Suppressor macrophage treated with lipopolysaccharide for 1 hour (primary cell): ENCODE measurements around the gene HOXC9.

ENCODE experiments used
- DNase-seq, 3 donors: peaks; one replicate each; pipeline ENCODE4 v3.0.0-alpha.2; 2020 to 2022

HOXC9 gene

DNA sequence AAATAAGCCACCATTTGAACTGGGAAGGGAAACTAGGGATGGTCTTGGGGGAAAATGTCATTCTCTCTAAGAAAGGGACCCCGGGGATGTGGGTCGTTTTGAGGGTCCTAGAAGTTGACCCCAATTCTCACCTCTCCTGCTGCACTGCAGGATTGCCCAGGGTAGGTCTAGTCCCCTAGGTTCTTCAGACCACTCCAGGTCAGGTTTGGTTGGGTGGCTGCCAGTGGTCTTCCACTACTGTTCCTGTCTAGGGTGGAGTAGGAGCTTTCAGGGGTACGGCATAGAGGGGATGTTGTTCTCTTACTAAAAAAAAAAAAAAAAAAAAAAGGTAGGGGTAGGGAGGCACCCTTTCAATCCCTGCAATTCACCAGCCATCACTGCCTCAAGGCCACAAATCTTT, 16.1 kb downstream of the HOXC9 start:
- no peak for DNase-seq

- no peak for DNase-seq
Measured at GRCh38 chr12:54016478-54016964, 16.6 kb downstream of the HOXC9 start.

- DNase-seq = no peak
Measured at GRCh38 chr12:54017027-54017788, 17.2 kb downstream of the HOXC9 start.

GRCh38 chr12:54017878-54018467, 18.0 kb downstream of the HOXC9 start:
- peak in 1 of 3 donors; percentile 58 for DNase-seq

- no peak for DNase-seq
Measured at GRCh38 chr12:54018468-54018984, 18.6 kb downstream of the HOXC9 start.

GRCh38 chr12:54019091-54019811, 19.3 kb downstream of the HOXC9 start:
- DNase-seq = no peak

- DNase-seq = no peak
Measured at GRCh38 chr12:54019924-54020590, 20.1 kb downstream of the HOXC9 start.

- DNase-seq = no peak
Measured at GRCh38 chr12:54020591-54021405, 20.8 kb downstream of the HOXC9 start.

- no peak for DNase-seq
Measured at GRCh38 chr12:54021432-54022013, 21.6 kb downstream of the HOXC9 start.

DNA sequence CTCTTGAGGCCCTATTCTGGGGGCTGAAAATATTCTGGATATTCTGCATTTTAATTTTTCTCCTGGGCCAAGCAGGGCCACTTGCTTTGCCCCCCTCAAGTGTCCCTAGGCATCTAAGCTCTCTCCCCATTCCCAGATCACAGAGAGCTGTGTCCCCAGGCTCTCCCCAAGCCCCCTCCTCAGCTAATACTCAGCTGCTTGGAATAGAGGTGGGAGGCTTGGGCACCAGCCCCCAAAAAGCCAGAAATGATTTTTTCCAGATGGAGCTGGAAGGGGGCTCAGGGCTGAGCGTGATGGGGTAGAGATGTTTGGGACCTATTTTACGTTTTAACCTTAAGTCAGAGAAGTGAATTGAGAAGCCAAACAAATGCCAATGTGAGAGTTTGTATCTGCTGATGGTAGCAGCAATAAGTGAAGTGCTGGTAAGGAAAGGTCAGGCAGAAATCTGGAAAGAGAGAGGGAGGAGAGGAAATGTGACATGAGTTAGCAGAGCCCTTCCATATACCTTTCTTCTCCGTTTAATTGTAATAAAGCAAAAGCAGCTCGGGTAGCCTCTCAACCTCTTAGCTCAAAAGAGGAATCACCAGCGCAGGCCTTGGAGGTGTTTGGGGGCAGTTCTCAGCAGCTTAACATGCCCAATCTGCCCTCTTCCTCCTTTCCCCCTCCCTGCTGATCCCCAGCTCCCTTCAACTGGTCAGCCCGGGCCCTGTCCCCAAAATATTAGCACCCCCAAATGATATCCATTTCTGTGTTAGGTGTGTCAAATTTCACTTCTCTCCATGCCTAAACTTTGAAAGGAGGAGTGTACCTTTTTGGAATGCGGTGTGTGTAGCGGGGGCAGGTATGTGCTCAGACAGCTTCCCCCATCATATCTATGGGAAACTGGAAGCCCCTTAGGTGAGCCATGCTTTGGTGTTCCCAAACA, 23.3 kb downstream of the HOXC9 start:
- no peak for DNase-seq

DNA sequence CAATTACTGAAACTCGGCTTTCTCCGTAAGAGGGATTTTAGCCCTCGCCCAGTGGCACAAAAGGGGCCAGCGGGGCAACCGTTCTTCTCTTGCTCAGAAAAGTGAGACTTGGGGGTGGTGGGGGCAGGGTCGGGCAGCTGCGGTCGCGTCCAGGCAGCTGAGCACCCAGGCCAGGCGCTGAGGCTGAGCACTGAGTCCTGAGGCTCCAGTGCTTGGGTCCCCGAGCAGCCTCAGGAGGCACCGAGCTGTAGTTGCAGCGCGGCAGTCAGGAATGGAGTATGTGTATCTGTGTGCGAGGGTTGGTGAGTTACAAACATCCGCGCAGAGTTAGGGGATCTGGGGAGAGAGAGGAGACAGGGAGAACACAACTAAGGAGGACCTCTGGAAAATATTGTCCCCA, 24.2 kb downstream of the HOXC9 start:
- DNase-seq = no peak

DNA sequence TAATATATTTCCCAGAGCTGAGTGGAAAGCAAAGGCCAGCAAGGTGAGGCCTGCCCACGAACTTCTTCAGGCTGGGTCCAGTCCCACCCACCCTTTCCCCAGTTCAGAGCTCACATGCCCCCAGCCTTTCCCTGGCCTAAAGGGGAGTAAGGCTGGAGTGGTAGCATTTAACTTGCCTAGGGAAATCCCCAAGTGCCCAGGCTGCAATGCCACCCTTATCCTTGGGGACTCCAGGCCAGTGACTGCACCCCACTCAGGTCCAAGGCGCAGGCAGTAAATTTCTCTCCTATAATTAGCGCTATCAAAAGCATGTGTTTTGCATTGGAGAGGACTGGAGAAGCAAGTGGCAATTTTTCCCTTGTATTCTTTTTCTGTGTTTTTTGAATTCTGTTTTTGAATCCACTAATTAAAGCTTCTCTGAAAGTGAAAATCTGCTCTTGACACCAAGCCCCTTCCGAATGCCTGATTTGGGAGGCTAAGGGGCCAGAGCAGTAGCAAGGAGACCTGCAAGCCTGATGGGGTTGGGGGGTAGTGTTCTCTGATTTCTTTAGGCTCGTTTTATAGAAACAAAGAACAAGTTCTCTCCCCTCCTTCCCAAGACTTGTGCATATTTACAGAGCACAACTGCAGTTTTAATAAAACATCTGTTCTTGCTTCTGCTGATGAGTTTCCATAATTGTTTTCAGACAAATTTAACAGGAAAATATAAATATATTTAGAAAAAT, 24.8 kb downstream of the HOXC9 start:
- DNase-seq = no peak

- no peak for DNase-seq
Measured at GRCh38 chr12:54025499-54026405, 25.8 kb downstream of the HOXC9 start.

DNA sequence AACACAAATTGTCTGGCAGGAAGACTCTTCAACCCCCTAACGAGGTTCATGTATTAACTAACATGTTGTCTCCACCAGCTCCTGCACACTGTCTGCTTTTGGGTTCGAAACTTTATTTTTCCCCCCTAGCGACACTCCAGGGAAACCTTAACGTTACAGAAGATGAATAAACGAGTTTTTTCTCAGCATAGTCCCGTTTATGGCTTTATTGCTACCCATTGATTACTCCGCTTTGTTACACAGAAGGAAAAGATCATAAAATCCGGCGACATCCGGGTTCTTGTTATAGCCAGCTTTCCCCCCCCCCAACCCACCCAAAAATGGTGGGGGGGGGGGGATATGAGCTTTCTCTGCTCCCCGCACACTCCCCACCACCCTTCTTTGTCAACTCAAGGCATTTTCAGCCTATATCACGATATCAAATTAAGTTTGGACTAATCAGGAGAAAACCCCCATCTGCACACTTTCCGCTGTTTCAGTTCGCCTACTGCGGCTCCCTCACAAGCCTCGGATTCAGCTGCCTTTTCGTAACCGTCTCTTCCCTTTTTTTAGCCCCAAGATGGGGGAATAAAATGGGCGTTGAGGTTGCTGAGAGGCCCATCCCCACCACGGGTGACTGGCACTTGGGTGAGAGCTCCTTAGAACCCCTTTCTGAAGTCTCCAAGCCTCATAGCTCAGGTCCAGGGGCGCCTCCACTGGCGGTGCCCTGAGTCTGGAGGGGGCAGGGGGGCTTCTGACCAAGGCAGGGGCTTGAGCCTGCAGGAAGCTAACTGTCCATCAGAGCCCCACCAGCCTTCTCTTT, 26.9 kb downstream of the HOXC9 start:
- no peak for DNase-seq

DNA sequence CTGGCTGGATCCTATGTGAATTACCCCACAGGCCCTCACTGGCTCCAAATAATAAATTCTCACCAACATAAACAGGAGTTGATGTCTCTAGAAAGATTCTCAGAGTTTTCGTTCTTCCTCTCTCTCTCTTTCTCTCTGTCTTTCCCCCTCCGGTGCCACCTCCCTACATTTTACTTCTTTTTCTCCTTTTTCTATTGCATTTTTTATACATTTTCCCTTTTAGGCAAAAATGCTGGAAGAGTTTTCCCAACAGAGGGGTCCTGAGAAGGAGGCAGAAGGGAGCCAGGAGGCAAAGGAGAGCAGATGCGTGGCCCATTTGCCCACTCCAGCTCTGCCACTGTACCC, 27.5 kb downstream of the HOXC9 start:
- DNase-seq = no peak

GRCh38 chr12:54028314-54029201, 28.6 kb downstream of the HOXC9 start, which contains the start of gene HOXC6:
Gene HOXC6, plus strand, starts transcription at chr12:54028440. Its CDS starts 82 bp downstream, at chr12:54028522.
- no peak for DNase-seq
